ENCODE data around the gene HGD.
"Not testable (repeated sequence)": the region's sequence is repeated elsewhere in the genome, so short reads cannot be mapped to it uniquely, and the experiment has no call there.

Gene HGD

GRCh38 chr3:120678984-120679383 is 3.1 kb downstream of the HGD start:
- Histone ChIP-seq H3K9ac (ENCODE audit: insufficient read length, low read depth) (no peak overlapping the region), H3K27me3 (ENCODE audit: insufficient read depth, insufficient read length) (no peaks in the 10 kb centered on the region), H3K4me1 (ENCODE audit: insufficient read depth, insufficient read length) (peaks cover 2% of the 10 kb centered on the region), H3K36me3 (ENCODE audit: insufficient read depth, insufficient read length, low read length) (no peaks in the 10 kb centered on the region), H3K4me3 (ENCODE audit: insufficient read length, low read depth) (no peak overlapping the region), H3K9me3 (ENCODE audit: insufficient read depth, low read length) (0 out of 2 replicates have a peak, but pooled peaks cover 7% of the 10 kb centered on the region)
- no peak for DNase-seq (ENCODE audit: low read depth, low spot score)
- TF ChIP-seq SUZ12 (IDR thresholded peaks at IDR 0.05; ENCODE audit: extremely low read depth, insufficient read depth, insufficient read length) (no peak), YY1 (IDR thresholded peaks at IDR 0.05; ENCODE audit: insufficient read depth, insufficient read length) (no peak), ZNF274 (IDR thresholded peaks at IDR 0.05; ENCODE audit: low read depth, low read length) (no peak)

GRCh38 chr3:120678331-120678947 is 3.6 kb downstream of the HGD start:
- no peak overlapping the region for H3K9ac ChIP-seq (ENCODE audit: insufficient read length, low read depth)
- H3K4me3 ChIP-seq (ENCODE audit: insufficient read length, low read depth), result no peak overlapping the region
- H3K36me3 ChIP-seq (ENCODE audit: insufficient read depth, insufficient read length, low read length), result no peaks in the 10 kb centered on the region
- H3K4me1 ChIP-seq (ENCODE audit: insufficient read depth, insufficient read length), result peaks cover 2% of the 10 kb centered on the region
- 0 out of 2 replicates have a peak, but pooled peaks cover 7% of the 10 kb centered on the region for H3K9me3 ChIP-seq (ENCODE audit: insufficient read depth, low read length)
- peak; percentile 22 for DNase-seq (ENCODE audit: low read depth, low spot score)
- TF ChIP-seq SUZ12 (IDR thresholded peaks at IDR 0.05; ENCODE audit: extremely low read depth, insufficient read depth, insufficient read length) (no peak), YY1 (IDR thresholded peaks at IDR 0.05; ENCODE audit: insufficient read depth, insufficient read length) (no peak), ZNF274 (IDR thresholded peaks at IDR 0.05; ENCODE audit: low read depth, low read length) (no peak)
- H3K27me3 ChIP-seq (ENCODE audit: insufficient read depth, insufficient read length), result no peaks in the 10 kb centered on the region

GRCh38 chr3:120677193-120677592 is 4.8 kb downstream of the HGD start:
- H3K4me3 ChIP-seq (ENCODE audit: insufficient read length, low read depth); H3K9ac ChIP-seq (ENCODE audit: insufficient read length, low read depth); H3K27me3 ChIP-seq (ENCODE audit: insufficient read depth, insufficient read length); H3K36me3 ChIP-seq (ENCODE audit: insufficient read depth, insufficient read length, low read length); H3K4me1 ChIP-seq (ENCODE audit: insufficient read depth, insufficient read length); H3K9me3 ChIP-seq (ENCODE audit: insufficient read depth, low read length); DNase-seq (ENCODE audit: low read depth, low spot score): not testable (repeated sequence)

GRCh38 chr3:120673116-120673515 is 8.9 kb downstream of the HGD start:
- Histone ChIP-seq H3K27me3 (ENCODE audit: insufficient read depth, insufficient read length) (no peaks in the 10 kb centered on the region), H3K4me3 (ENCODE audit: insufficient read length, low read depth) (no peak overlapping the region), H3K36me3 (ENCODE audit: insufficient read depth, insufficient read length, low read length) (no peaks in the 10 kb centered on the region), H3K4me1 (ENCODE audit: insufficient read depth, insufficient read length) (peaks cover under 1% of the 10 kb centered on the region), H3K9me3 (ENCODE audit: insufficient read depth, low read length) (0 out of 2 replicates have a peak, but pooled peaks cover 7% of the 10 kb centered on the region), H3K9ac (ENCODE audit: insufficient read length, low read depth) (no peak overlapping the region)
- no peak for DNase-seq (ENCODE audit: low read depth, low spot score)
- TF ChIP-seq ZNF274 (IDR thresholded peaks at IDR 0.05; ENCODE audit: low read depth, low read length) (no peak), SUZ12 (IDR thresholded peaks at IDR 0.05; ENCODE audit: extremely low read depth, insufficient read depth, insufficient read length) (no peak), YY1 (IDR thresholded peaks at IDR 0.05; ENCODE audit: insufficient read depth, insufficient read length) (no peak)

GRCh38 chr3:120670576-120670975 is 11.5 kb downstream of the HGD start:
- H3K9me3 ChIP-seq (ENCODE audit: insufficient read depth, low read length), result no peaks in the 10 kb centered on the region
- H3K27me3 ChIP-seq (ENCODE audit: insufficient read depth, insufficient read length), result no peaks in the 10 kb centered on the region
- no peak overlapping the region for H3K9ac ChIP-seq (ENCODE audit: insufficient read length, low read depth)
- no peaks in the 10 kb centered on the region for H3K4me1 ChIP-seq (ENCODE audit: insufficient read depth, insufficient read length)
- no peak overlapping the region for H3K4me3 ChIP-seq (ENCODE audit: insufficient read length, low read depth)
- TF ChIP-seq SUZ12 (IDR thresholded peaks at IDR 0.05; ENCODE audit: extremely low read depth, insufficient read depth, insufficient read length), result no peak
- TF ChIP-seq YY1 (IDR thresholded peaks at IDR 0.05; ENCODE audit: insufficient read depth, insufficient read length), result no peak
- TF ChIP-seq ZNF274 (IDR thresholded peaks at IDR 0.05; ENCODE audit: low read depth, low read length), result no peak
- no peaks in the 10 kb centered on the region for H3K36me3 ChIP-seq (ENCODE audit: insufficient read depth, insufficient read length, low read length)
- no peak for DNase-seq (ENCODE audit: low read depth, low spot score)

- H3K4me1 ChIP-seq (ENCODE audit: insufficient read depth, insufficient read length), result no peaks in the 10 kb centered on the region
- H3K9me3 ChIP-seq (ENCODE audit: insufficient read depth, low read length), result no peaks in the 10 kb centered on the region
- H3K27me3 ChIP-seq (ENCODE audit: insufficient read depth, insufficient read length), result no peaks in the 10 kb centered on the region
- TF ChIP-seq SUZ12 (IDR thresholded peaks at IDR 0.05; ENCODE audit: extremely low read depth, insufficient read depth, insufficient read length) (no peak), ZNF274 (IDR thresholded peaks at IDR 0.05; ENCODE audit: low read depth, low read length) (no peak), YY1 (IDR thresholded peaks at IDR 0.05; ENCODE audit: insufficient read depth, insufficient read length) (no peak)
- no peak for DNase-seq (ENCODE audit: low read depth, low spot score)
- no peak overlapping the region for H3K9ac ChIP-seq (ENCODE audit: insufficient read length, low read depth)
- no peaks in the 10 kb centered on the region for H3K36me3 ChIP-seq (ENCODE audit: insufficient read depth, insufficient read length, low read length)
- H3K4me3 ChIP-seq (ENCODE audit: insufficient read length, low read depth), result no peak overlapping the region
Observed at GRCh38 chr3:120664926-120665325, 17.1 kb downstream of the HGD start.

- H3K9me3 ChIP-seq (ENCODE audit: insufficient read depth, low read length), result peaks cover 13% of the 10 kb centered on the region; the same call in 1 of the 2 replicates
- no peaks in the 10 kb centered on the region for H3K4me1 ChIP-seq (ENCODE audit: insufficient read depth, insufficient read length)
- no peaks in the 10 kb centered on the region for H3K27me3 ChIP-seq (ENCODE audit: insufficient read depth, insufficient read length)
- no peaks in the 10 kb centered on the region for H3K36me3 ChIP-seq (ENCODE audit: insufficient read depth, insufficient read length, low read length)
- TF ChIP-seq SUZ12 (IDR thresholded peaks at IDR 0.05; ENCODE audit: extremely low read depth, insufficient read depth, insufficient read length), result no peak
- no peak for TF ChIP-seq YY1 (IDR thresholded peaks at IDR 0.05; ENCODE audit: insufficient read depth, insufficient read length)
- TF ChIP-seq ZNF274 (IDR thresholded peaks at IDR 0.05; ENCODE audit: low read depth, low read length), result no peak
- no peak overlapping the region for H3K4me3 ChIP-seq (ENCODE audit: insufficient read length, low read depth)
- DNase-seq (ENCODE audit: low read depth, low spot score), result no peak
- no peak overlapping the region for H3K9ac ChIP-seq (ENCODE audit: insufficient read length, low read depth)
Observed at GRCh38 chr3:120661945-120662344, 20.1 kb downstream of the HGD start.
